Measurements from ENCODE around the gene SLC29A1.
A peak's percentile ranks its signal among the peaks of the same experiment; 100 is the strongest.
"Not testable (repeated sequence)": the region's sequence is repeated elsewhere in the genome, so short reads cannot be mapped to it uniquely, and the experiment has no call there.

The SLC29A1 gene

DNA sequence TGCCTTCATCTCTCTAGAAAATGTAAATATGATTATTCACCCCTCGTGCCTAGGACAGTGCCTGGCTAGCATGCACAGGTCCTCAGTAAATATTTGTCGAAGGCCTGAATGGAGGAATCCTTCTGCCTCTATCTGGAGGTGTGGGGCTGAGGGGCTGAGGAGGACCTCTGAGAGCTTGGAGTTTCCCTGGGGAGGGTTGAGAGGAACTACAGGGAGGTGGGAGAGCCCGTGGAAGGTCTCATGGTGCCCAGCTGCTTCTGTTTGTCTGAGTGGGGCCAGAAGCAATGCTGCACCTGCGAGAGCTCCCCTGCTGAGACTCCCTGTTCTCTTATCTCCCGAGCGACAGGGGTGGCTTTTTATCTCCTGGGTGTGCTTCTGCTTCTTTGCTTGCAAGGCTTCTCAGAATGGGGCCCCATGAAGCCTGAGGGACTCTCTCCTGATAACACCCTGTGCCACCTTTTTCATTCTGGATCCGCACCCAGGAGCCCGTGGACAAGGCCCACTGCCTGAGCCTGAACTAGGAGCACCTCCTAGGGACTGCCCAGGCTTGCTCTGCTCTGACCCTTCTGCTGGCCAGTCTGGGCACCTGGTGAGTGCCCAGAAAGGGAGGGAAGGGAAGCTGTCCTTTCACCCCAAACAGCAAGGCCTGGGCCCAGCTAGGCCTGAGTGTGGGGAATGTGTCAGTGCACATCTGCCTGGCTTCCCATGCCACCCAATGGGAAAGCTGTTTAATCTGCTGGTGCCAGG, 2.4 kb downstream of the SLC29A1 start:
- H3K36me3 ChIP-seq (ENCODE audit: control insufficient read depth, low read depth, low read length): peaks cover 32% of the 10 kb centered on the region
- H3K27ac ChIP-seq (ENCODE audit: low read length): no peak overlapping the region
- H3K4me1 ChIP-seq (ENCODE audit: control insufficient read depth, low read depth, low read length): peaks cover 42% of the 10 kb centered on the region
- H3K4me3 ChIP-seq (ENCODE audit: low read length): peak overlapping the region; percentile 25
- no peaks in the 10 kb centered on the region for H3K27me3 ChIP-seq (ENCODE audit: control insufficient read depth, insufficient read depth, low read length)
- H3K9me3 ChIP-seq (ENCODE audit: control insufficient read depth, low read depth, low read length): no peaks in the 10 kb centered on the region
- no peak overlapping the region for H3K9ac ChIP-seq (ENCODE audit: low read length)

DNA sequence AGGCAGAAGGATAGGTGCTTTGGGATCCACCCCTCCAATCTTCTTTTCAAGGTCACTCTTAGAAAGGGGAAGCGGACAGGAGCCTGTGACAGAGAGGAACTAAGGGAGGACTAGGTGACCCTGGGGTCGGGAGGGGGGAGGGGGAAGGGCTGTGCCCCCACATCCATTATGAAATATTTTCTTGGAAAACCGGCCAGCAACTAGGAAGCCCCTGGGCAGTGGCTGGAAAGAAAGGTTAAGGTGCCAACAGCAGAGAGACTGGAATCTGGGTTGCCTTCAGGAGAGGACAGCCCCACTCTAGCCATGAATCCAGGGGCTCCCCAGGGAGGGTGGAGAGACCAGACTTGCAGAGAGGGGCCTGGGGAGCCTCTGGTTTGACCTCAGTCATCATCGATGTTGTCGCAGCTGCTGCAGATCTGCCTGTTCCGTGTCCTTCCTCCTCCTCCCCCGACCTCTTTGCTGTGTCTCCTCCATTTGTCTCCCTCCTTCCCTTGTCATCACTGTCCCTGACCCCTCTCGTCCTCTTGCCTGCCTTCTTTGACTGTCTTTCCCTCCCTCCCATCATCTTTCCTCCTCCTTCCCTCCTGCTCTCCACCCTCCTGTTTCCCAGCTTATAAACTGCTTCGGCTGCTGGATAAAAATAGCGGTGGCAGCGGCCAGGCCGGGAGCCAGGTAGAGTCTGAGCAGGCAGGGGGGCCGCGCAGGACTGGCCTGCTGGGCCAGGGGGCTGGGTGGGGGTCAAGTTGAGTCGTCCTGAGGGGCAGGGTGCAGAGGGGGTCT, 3.2 kb downstream of the SLC29A1 start:
- H3K9ac ChIP-seq (ENCODE audit: low read length): no peak overlapping the region
- peaks cover 40% of the 10 kb centered on the region for H3K36me3 ChIP-seq (ENCODE audit: control insufficient read depth, low read depth, low read length)
- H3K9me3 ChIP-seq (ENCODE audit: control insufficient read depth, low read depth, low read length): no peaks in the 10 kb centered on the region
- H3K27me3 ChIP-seq (ENCODE audit: control insufficient read depth, insufficient read depth, low read length): no peaks in the 10 kb centered on the region
- H3K27ac ChIP-seq (ENCODE audit: low read length): no peak overlapping the region
- H3K4me3 ChIP-seq (ENCODE audit: low read length): peak overlapping the region; percentile 2
- peaks cover 36% of the 10 kb centered on the region for H3K4me1 ChIP-seq (ENCODE audit: control insufficient read depth, low read depth, low read length)

DNA sequence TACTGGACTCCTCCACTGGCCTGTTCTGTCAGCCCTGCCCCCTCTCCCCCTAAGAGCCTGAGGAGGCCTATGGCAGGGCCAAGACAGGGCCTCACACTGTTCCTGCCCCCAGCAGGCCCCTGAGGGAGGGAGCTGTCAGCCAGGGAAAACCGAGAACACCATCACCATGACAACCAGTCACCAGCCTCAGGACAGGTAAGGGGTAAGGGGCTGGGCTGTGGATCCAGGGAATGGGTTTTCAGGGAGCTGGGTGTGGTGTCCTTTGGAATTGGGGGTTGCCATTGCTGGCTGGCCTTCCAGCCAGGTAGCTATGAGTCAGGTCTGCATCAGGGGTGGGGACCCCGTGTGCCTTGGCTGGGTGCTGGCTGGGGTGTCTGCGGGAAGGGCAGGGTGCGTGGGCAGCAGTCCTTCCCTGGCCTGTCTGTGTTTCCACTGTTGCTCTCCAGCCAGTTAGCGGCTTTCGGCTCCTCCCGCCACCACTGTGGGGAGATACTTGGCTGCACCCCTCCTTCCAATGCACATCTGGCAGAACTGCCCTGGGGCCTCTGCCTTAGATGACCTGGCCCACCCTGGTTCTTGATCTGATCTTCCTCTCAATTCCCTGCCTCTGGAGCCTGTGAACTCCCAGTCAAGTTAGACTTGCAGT, 3.9 kb downstream of the SLC29A1 start:
- Histone ChIP-seq H3K4me3 (ENCODE audit: low read length) (no peak overlapping the region), H3K27ac (ENCODE audit: low read length) (no peak overlapping the region), H3K27me3 (ENCODE audit: control insufficient read depth, insufficient read depth, low read length) (no peaks in the 10 kb centered on the region), H3K4me1 (ENCODE audit: control insufficient read depth, low read depth, low read length) (peaks cover 31% of the 10 kb centered on the region), H3K9me3 (ENCODE audit: control insufficient read depth, low read depth, low read length) (no peaks in the 10 kb centered on the region), H3K36me3 (ENCODE audit: control insufficient read depth, low read depth, low read length) (peaks cover 46% of the 10 kb centered on the region), H3K9ac (ENCODE audit: low read length) (no peak overlapping the region)

DNA sequence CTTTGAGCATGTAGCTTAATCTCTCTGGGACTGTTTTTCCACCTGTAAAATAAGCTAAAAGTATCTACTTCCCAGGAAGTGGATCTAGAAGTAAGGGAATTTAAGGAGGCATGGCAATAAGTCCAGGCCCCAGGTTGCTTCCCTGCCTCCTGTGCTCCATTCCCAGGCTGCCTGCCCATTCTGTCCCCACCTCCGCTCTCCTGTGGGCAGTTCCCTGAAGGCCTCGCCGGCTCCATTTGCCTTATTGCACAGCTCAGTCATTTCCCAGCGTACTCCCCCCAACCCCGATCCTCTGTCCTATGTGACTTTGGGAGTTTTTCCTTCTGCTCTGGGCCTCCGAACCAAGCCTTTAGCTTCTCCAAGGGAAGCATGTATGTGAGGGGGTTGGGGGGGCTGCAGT, 4.6 kb downstream of the SLC29A1 start:
- H3K4me3 ChIP-seq (ENCODE audit: low read length): no peak overlapping the region
- no peak overlapping the region for H3K9ac ChIP-seq (ENCODE audit: low read length)
- H3K27me3 ChIP-seq (ENCODE audit: control insufficient read depth, insufficient read depth, low read length): no peaks in the 10 kb centered on the region
- H3K27ac ChIP-seq (ENCODE audit: low read length): no peak overlapping the region
- peaks cover 54% of the 10 kb centered on the region for H3K36me3 ChIP-seq (ENCODE audit: control insufficient read depth, low read depth, low read length)
- H3K4me1 ChIP-seq (ENCODE audit: control insufficient read depth, low read depth, low read length): peaks cover 23% of the 10 kb centered on the region
- H3K9me3 ChIP-seq (ENCODE audit: control insufficient read depth, low read depth, low read length): no peaks in the 10 kb centered on the region

DNA sequence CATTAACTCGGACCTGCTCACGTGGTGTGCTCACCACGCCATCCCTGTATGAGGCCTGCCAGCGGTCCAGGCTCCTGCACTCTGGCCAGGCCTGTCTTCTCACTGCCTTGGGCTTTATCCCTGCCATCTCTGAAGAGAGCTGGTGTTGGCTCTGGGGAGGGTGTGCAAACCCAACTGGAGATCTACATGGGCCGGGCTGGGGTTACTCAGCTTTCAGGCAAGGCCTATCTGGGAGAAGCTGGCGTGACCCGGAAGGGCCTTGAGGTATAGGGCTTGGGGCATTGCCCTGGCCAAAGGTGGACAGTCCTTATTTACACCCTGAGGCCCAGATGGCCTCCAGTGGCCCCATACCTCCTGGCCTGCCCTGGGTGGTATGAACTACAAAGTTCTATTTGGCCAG, 5.0 kb downstream of the SLC29A1 start:
- H3K9me3 ChIP-seq (ENCODE audit: control insufficient read depth, low read depth, low read length): no peaks in the 10 kb centered on the region
- H3K36me3 ChIP-seq (ENCODE audit: control insufficient read depth, low read depth, low read length): peaks cover 58% of the 10 kb centered on the region
- H3K27me3 ChIP-seq (ENCODE audit: control insufficient read depth, insufficient read depth, low read length): no peaks in the 10 kb centered on the region
- no peak overlapping the region for H3K9ac ChIP-seq (ENCODE audit: low read length)
- no peak overlapping the region for H3K27ac ChIP-seq (ENCODE audit: low read length)
- H3K4me3 ChIP-seq (ENCODE audit: low read length): no peak overlapping the region
- peaks cover 23% of the 10 kb centered on the region for H3K4me1 ChIP-seq (ENCODE audit: control insufficient read depth, low read depth, low read length)

DNA sequence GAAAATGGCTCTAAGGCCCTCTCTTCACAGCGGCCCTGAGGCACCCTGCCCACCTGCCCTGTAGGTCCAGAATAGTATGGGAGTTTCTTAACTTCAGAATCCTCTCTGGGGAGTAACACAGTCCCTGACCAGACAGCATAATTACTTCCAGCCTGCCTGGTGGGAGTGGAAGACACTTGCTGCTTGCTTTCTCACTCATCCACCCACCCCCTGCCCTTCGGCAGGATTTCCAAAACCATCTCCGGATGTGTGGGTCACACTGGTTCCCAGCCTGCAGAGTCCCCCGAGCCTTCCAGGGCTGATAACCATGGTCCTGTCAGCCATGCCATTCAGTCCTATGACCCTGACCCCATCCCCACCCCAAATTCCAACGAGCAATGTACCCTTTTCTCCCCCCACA, 5.4 kb downstream of the SLC29A1 start:
- Histone ChIP-seq H3K4me1 (ENCODE audit: control insufficient read depth, low read depth, low read length) (peaks cover 23% of the 10 kb centered on the region), H3K36me3 (ENCODE audit: control insufficient read depth, low read depth, low read length) (peaks cover 62% of the 10 kb centered on the region), H3K27ac (ENCODE audit: low read length) (no peak overlapping the region), H3K9me3 (ENCODE audit: control insufficient read depth, low read depth, low read length) (no peaks in the 10 kb centered on the region), H3K27me3 (ENCODE audit: control insufficient read depth, insufficient read depth, low read length) (no peaks in the 10 kb centered on the region), H3K4me3 (ENCODE audit: low read length) (no peak overlapping the region), H3K9ac (ENCODE audit: low read length) (no peak overlapping the region)

DNA sequence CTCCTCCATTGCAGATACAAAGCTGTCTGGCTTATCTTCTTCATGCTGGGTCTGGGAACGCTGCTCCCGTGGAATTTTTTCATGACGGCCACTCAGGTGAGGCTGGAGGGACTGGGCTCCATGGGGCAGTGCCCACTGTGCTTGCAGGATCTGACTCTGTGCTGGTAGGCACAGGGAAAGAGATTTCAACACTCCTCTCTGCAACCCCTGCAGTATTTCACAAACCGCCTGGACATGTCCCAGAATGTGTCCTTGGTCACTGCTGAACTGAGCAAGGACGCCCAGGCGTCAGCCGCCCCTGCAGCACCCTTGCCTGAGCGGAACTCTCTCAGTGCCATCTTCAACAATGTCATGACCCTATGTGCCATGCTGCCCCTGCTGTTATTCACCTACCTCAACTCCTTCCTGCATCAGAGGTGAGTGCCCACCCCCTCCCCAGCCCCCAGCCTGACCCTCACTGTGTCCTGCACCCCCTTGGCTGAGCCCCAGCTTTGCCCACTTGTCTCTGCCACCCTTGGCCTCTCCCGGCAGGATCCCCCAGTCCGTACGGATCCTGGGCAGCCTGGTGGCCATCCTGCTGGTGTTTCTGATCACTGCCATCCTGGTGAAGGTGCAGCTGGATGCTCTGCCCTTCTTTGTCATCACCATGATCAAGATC, 6.1 kb downstream of the SLC29A1 start:
- Histone ChIP-seq H3K9ac (ENCODE audit: low read length) (no peak overlapping the region), H3K36me3 (ENCODE audit: control insufficient read depth, low read depth, low read length) (peaks cover 63% of the 10 kb centered on the region), H3K4me3 (ENCODE audit: low read length) (no peak overlapping the region), H3K27me3 (ENCODE audit: control insufficient read depth, insufficient read depth, low read length) (no peaks in the 10 kb centered on the region), H3K4me1 (ENCODE audit: control insufficient read depth, low read depth, low read length) (peaks cover 25% of the 10 kb centered on the region), H3K9me3 (ENCODE audit: control insufficient read depth, low read depth, low read length) (no peaks in the 10 kb centered on the region), H3K27ac (ENCODE audit: low read length) (no peak overlapping the region)

DNA sequence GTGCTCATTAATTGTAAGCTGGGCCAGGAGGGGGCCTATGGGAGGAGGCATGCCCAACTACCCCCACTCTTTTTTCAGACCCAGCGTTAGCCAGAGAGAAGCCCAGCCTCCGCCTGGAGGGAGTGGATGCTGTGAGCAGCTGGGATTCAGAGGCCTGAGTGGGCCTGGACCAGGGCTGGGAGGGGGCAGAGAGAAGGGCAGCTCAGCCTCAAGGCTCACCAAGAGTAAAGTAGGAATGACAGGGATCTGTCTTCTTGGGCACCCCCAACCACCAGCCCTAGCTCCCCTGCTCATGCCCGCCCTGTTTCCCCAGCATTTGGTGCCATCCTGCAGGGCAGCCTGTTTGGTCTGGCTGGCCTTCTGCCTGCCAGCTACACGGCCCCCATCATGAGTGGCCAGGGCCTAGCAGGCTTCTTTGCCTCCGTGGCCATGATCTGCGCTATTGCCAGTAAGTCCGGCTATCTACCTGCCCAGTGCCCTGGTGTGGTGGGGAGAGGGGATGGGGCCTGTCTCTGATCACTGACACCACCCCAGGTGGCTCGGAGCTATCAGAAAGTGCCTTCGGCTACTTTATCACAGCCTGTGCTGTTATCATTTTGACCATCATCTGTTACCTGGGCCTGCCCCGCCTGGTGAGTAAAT, 6.8 kb downstream of the SLC29A1 start:
- peaks cover 66% of the 10 kb centered on the region for H3K36me3 ChIP-seq (ENCODE audit: control insufficient read depth, low read depth, low read length)
- H3K4me1 ChIP-seq (ENCODE audit: control insufficient read depth, low read depth, low read length): peaks cover 21% of the 10 kb centered on the region
- no peak overlapping the region for H3K4me3 ChIP-seq (ENCODE audit: low read length)
- no peak overlapping the region for H3K9ac ChIP-seq (ENCODE audit: low read length)
- no peaks in the 10 kb centered on the region for H3K9me3 ChIP-seq (ENCODE audit: control insufficient read depth, low read depth, low read length)
- H3K27ac ChIP-seq (ENCODE audit: low read length): no peak overlapping the region
- H3K27me3 ChIP-seq (ENCODE audit: control insufficient read depth, insufficient read depth, low read length): no peaks in the 10 kb centered on the region

DNA sequence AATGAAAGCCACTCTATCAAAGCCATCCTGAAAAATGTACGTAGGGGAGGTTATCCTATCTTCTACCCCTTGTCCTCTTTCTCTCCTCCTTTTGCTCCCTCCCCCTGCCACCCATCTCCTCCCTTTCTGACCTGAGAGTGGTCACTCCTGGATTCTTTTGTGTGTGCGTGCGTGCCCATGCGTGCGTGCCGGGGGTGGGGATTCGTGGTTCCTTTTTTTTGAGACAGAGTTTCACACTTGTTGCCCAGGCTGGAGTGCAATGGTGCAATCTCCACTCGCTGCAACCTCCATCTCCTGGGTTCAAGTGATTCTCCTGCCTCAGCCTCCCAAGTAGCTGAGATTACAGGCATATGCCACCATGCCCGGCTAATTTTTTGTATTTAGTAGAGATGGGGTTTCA, 8.0 kb downstream of the SLC29A1 start:
- peaks cover 74% of the 10 kb centered on the region for H3K36me3 ChIP-seq (ENCODE audit: control insufficient read depth, low read depth, low read length)
- not testable (repeated sequence) for H3K27ac ChIP-seq (ENCODE audit: low read length); H3K9me3 ChIP-seq (ENCODE audit: control insufficient read depth, low read depth, low read length)

DNA sequence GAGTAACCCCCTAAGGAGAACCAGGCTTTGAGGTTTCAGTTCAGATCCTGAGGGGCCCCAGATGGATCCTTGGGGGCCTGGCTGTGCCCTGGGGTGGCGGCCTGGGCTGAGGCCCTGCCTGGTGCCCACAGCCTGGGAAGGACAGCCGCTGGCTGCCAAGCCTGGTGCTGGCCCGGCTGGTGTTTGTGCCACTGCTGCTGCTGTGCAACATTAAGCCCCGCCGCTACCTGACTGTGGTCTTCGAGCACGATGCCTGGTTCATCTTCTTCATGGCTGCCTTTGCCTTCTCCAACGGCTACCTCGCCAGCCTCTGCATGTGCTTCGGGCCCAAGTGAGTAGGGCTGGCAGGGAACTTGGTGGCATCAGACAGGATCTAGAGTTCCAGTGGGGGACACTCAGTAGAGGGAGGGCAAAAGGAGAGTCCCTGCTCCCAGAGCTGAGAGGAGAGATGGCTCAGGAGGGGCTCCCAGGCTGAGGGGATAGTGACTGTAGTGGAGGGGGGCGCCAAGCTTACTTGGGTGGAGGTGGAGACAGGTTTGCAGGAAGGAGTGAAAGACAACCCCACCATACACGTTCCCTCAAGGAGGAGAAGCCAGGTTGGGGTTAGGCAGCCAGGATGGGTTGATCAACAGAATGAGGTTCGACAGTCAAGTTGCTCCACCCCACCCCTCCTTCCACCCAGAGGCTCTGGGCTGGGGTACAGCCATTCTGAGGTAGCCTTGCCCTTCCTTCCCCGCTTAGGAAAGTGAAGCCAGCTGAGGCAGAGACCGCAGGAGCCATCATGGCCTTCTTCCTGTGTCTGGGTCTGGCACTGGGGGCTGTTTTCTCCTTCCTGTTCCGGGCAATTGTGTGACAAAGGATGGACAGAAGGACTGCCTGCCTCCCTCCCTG, 9.5 kb downstream of the SLC29A1 start:
- H3K36me3 ChIP-seq (ENCODE audit: control insufficient read depth, low read depth, low read length): peaks cover 69% of the 10 kb centered on the region
- H3K9me3 ChIP-seq (ENCODE audit: control insufficient read depth, low read depth, low read length): no peaks in the 10 kb centered on the region
- H3K27me3 ChIP-seq (ENCODE audit: control insufficient read depth, insufficient read depth, low read length): no peaks in the 10 kb centered on the region
- H3K9ac ChIP-seq (ENCODE audit: low read length): no peak overlapping the region
- H3K27ac ChIP-seq (ENCODE audit: low read length): no peak overlapping the region
- no peak overlapping the region for H3K4me3 ChIP-seq (ENCODE audit: low read length)
- H3K4me1 ChIP-seq (ENCODE audit: control insufficient read depth, low read depth, low read length): peaks cover 7% of the 10 kb centered on the region

More for the DNA sequence above, 8.0 kb downstream of the SLC29A1 start:
- H3K9ac ChIP-seq (ENCODE audit: low read length); H3K4me3 ChIP-seq (ENCODE audit: low read length); H3K27me3 ChIP-seq (ENCODE audit: control insufficient read depth, insufficient read depth, low read length); H3K4me1 ChIP-seq (ENCODE audit: control insufficient read depth, low read depth, low read length): not testable (repeated sequence)

Data from iPS-18a (cell line).